ENCODE measurements around the gene GAR1. TPM values are rescaled to one million over a fixed set of nuclear protein-coding genes. Genes with fewer than 3 reads are reported as not detected.

GAR1 gene
- total RNA-seq, 1 experiment from 2014 or later: 40.6 TPM

DNA sequence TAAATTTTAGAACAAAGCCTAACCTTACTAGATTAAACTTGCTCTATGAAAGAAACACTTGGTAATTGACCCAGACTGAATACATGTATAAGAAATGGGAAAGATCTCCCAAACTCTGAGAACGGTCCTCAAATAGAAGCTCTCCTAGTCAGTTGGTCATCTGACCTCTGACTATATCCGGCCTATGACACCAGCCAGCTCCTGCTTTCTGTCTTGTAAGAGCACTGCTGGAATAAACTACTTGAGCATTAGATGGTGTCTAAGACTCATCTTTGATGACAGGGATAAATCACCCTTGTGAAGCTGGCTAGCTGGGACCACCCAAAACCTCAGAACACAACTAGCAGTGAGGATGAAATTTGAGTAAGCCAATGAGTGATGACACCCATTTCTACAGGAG lies 56.5 kb downstream of the GAR1 start:
- ChIA-PET RAD21 (ENCODE audit: low non-redundant PET in 1 of 2, low total read pairs in 2 of 2, uncharacterized antibody in 2 of 2, unreplicated experiment in 2 of 2) (no interaction called here), CTCF (no interaction called here), POLR2A (no interaction called here)
- no peaks in the 10 kb centered on the region for H3K4me1 ChIP-seq (ENCODE audit: control insufficient read depth in 1 of 2, insufficient read depth in 2 of 2, low read length in 2 of 2)
- H3K27me3 ChIP-seq (ENCODE audit: insufficient read depth, low read length): no peaks in the 10 kb centered on the region
- no peaks in the 10 kb centered on the region for H4K20me1 ChIP-seq (ENCODE audit: insufficient read depth)
- H2AFZ ChIP-seq (ENCODE audit: low read depth, low read length, poor library complexity, severe bottlenecking): no peak overlapping the region
- H3K36me3 ChIP-seq (ENCODE audit: control insufficient read depth in 1 of 2, insufficient read depth in 2 of 2, low read length in 2 of 2): no peaks in the 10 kb centered on the region
- H3K9ac ChIP-seq (ENCODE audit: low read length): no peak overlapping the region
- BruUV-seq (replicated peaks): no TSS peak
- no peak for ATAC-seq
- TF ChIP-seq EZH2phosphoT487 (IDR thresholded peaks at IDR 0.05; ENCODE audit: borderline replicate concordance): no peak
- TF ChIP-seq FOSL1 (IDR thresholded peaks at IDR 0.05; ENCODE audit: low read depth): no peak
- TF ChIP-seq, protein P1, sequence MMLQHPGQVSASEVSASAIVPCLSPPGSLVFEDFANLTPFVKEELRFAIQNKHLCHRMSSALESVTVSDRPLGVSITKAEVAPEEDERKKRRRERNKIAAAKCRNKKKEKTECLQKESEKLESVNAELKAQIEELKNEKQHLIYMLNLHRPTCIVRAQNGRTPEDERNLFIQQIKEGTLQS (IDR thresholded peaks at IDR 0.05): no peak
- TF ChIP-seq, protein P2, sequence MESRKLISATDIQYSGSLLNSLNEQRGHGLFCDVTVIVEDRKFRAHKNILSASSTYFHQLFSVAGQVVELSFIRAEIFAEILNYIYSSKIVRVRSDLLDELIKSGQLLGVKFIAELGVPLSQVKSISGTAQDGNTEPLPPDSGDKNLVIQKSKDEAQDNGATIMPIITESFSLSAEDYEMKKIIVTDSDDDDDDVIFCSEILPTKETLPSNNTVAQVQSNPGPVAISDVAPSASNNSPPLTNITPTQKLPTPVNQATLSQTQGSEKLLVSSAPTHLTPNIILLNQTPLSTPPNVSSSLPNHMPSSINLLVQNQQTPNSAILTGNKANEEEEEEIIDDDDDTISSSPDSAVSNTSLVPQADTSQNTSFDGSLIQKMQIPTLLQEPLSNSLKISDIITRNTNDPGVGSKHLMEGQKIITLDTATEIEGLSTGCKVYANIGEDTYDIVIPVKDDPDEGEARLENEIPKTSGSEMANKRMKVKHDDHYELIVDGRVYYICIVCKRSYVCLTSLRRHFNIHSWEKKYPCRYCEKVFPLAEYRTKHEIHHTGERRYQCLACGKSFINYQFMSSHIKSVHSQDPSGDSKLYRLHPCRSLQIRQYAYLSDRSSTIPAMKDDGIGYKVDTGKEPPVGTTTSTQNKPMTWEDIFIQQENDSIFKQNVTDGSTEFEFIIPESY (IDR thresholded peaks at IDR 0.05; ENCODE audit: extremely low read depth, insufficient replicate concordance, low read length): no peak
- no peak for TF ChIP-seq SRF (IDR thresholded peaks at IDR 0.05; ENCODE audit: low read depth)
- H3K4me3 ChIP-seq (replicated peaks in 1 of 2; ENCODE audit: low read depth in 1 of 2, low read length in 2 of 2): no peak overlapping the region
- no peaks in the 10 kb centered on the region for H3K79me2 ChIP-seq (ENCODE audit: insufficient read depth, low read length)
- no peak for DNase-seq (ENCODE audit: low read depth, low spot score)
- H3K4me2 ChIP-seq (ENCODE audit: low read length): no peak overlapping the region
- no peaks in the 10 kb centered on the region for H3K9me2 ChIP-seq (ENCODE audit: insufficient read depth)
- no peak overlapping the region for H3K27ac ChIP-seq (ENCODE audit: low read depth, low read length)
- no peaks in the 10 kb centered on the region for H3K9me3 ChIP-seq (ENCODE audit: control insufficient read depth in 1 of 2, insufficient read depth in 1 of 2, low read depth in 1 of 2, low read length in 2 of 2)
- intact Hi-C loops (cut with micrococcal nuclease): no loop called here

DNA sequence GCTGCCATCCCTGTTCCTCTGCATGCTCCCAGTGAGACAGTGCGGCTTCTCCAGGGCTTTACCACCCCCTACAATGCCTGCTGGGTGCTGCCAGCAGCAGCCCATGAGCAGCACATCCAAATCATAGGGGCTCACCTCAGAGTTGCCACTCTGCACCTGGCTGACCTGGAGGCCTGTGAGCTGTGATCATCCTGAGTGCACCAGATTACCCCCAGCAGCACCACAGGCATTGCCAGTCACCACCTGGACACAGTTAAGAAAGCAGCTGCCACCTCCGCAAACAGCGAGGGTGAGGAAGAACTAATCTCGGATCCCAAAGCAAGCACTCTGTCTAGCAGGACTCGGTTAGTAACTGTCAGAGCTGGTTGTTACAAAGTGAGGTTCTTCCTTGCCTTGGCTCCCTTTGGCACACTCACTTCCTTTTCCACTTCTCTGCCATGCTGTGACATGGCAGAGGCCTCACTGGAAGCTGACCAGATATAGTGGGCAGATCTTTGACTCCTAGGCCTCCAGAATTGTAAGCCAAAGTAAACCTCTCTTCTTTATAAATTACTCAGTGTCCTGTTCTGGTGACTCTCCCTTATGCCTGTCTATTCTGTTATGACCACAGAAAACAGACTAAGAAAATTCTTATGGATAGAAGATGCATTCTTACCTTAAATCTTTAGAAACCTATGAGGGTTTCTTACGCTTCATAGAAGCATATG lies 57.5 kb downstream of the GAR1 start:
- Histone ChIP-seq H3K4me2 (ENCODE audit: low read length) (no peak overlapping the region), H3K9me2 (ENCODE audit: insufficient read depth) (no peaks in the 10 kb centered on the region), H3K4me1 (ENCODE audit: control insufficient read depth in 1 of 2, insufficient read depth in 2 of 2, low read length in 2 of 2) (no peaks in the 10 kb centered on the region), H4K20me1 (ENCODE audit: insufficient read depth) (no peaks in the 10 kb centered on the region), H3K27ac (ENCODE audit: low read depth, low read length) (no peak overlapping the region), H3K4me3 (replicated peaks in 1 of 2; ENCODE audit: low read depth in 1 of 2, low read length in 2 of 2) (no peak overlapping the region), H3K9me3 (ENCODE audit: control insufficient read depth in 1 of 2, insufficient read depth in 1 of 2, low read depth in 1 of 2, low read length in 2 of 2) (no peaks in the 10 kb centered on the region), H3K36me3 (ENCODE audit: control insufficient read depth in 1 of 2, insufficient read depth in 2 of 2, low read length in 2 of 2) (no peaks in the 10 kb centered on the region), H3K27me3 (ENCODE audit: insufficient read depth, low read length) (no peaks in the 10 kb centered on the region), H2AFZ (ENCODE audit: low read depth, low read length, poor library complexity, severe bottlenecking) (no peak overlapping the region), H3K9ac (ENCODE audit: low read length) (no peak overlapping the region), H3K79me2 (ENCODE audit: insufficient read depth, low read length) (no peaks in the 10 kb centered on the region)
- ChIA-PET CTCF (no interaction called here), POLR2A (no interaction called here), RAD21 (ENCODE audit: low non-redundant PET in 1 of 2, low total read pairs in 2 of 2, uncharacterized antibody in 2 of 2, unreplicated experiment in 2 of 2) (no interaction called here)
- ATAC-seq: no peak
- no TSS peak for BruUV-seq (replicated peaks)
- intact Hi-C loops (cut with micrococcal nuclease): no loop called here
- no peak for DNase-seq (ENCODE audit: low read depth, low spot score)
- TF ChIP-seq, protein P2 (IDR thresholded peaks at IDR 0.05; ENCODE audit: extremely low read depth, insufficient replicate concordance, low read length): no peak
- TF ChIP-seq RAD21 (IDR thresholded peaks at IDR 0.05; ENCODE audit: low read depth) (no peak), EZH2 (IDR thresholded peaks at IDR 0.05) (no peak), SRF (IDR thresholded peaks at IDR 0.05; ENCODE audit: low read depth) (no peak), ELF1 (IDR thresholded peaks at IDR 0.05; ENCODE audit: borderline replicate concordance, low read depth) (no peak), EZH2phosphoT487 (IDR thresholded peaks at IDR 0.05; ENCODE audit: borderline replicate concordance) (no peak), SIN3A (IDR thresholded peaks at IDR 0.05; ENCODE audit: low read depth) (no peak), TCF7L2 (IDR thresholded peaks at IDR 0.05; ENCODE audit: borderline replicate concordance, extremely low read depth, insufficient read depth, insufficient read length) (no peak), POLR2A (IDR thresholded peaks at IDR 0.05; ENCODE audit: borderline replicate concordance, extremely low read depth, insufficient read depth, insufficient read length) (no peak), EGR1 (IDR thresholded peaks at IDR 0.05; ENCODE audit: low read depth) (no peak), JUND (IDR thresholded peaks at IDR 0.05) (no peak)
- TF ChIP-seq, protein P3, sequence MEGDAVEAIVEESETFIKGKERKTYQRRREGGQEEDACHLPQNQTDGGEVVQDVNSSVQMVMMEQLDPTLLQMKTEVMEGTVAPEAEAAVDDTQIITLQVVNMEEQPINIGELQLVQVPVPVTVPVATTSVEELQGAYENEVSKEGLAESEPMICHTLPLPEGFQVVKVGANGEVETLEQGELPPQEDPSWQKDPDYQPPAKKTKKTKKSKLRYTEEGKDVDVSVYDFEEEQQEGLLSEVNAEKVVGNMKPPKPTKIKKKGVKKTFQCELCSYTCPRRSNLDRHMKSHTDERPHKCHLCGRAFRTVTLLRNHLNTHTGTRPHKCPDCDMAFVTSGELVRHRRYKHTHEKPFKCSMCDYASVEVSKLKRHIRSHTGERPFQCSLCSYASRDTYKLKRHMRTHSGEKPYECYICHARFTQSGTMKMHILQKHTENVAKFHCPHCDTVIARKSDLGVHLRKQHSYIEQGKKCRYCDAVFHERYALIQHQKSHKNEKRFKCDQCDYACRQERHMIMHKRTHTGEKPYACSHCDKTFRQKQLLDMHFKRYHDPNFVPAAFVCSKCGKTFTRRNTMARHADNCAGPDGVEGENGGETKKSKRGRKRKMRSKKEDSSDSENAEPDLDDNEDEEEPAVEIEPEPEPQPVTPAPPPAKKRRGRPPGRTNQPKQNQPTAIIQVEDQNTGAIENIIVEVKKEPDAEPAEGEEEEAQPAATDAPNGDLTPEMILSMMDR (IDR thresholded peaks at IDR 0.05 in 2 of 3, conservative IDR thresholded peaks at IDR 0.05 in 1 of 3; ENCODE audit: borderline replicate concordance in 1 of 3, insufficient read depth in 1 of 3, low read depth in 2 of 3, low read length in 2 of 3): no peak

Data from HCT116 (cell line).